ENCODE data around the gene DDN.

The DDN gene

GRCh38 chr12:48978291-48978740 lies 20.9 kb downstream of the DDN start, which contains the start of gene WNT1:
Gene WNT1, plus strand, starts transcription at chr12:48978322. Its CDS starts 329 bp downstream, at chr12:48978651.
- no peak within 1 kb of the TSS for H3K9ac ChIP-seq (ENCODE audit: low read length)
- H3K9me2 ChIP-seq (ENCODE audit: low read depth, low read length) = no peaks in the 10 kb centered on the region
- no peak within 1 kb of the TSS for H3K27ac ChIP-seq (ENCODE audit: low read depth, low read length, poor library complexity, severe bottlenecking)
- no peaks in the 10 kb centered on the region for H3F3A ChIP-seq (ENCODE audit: insufficient read depth, low read length)
- peak; percentile 24; the same call in 1 of the 2 replicates for TF ChIP-seq CTCF (IDR thresholded peaks at IDR 0.05; ENCODE audit: low read length)
- no peak for TF ChIP-seq EZH2 (IDR thresholded peaks at IDR 0.05; ENCODE audit: borderline replicate concordance, low read length)
- no peaks in the 10 kb centered on the region for H3K79me2 ChIP-seq (ENCODE audit: insufficient read depth, low read length)
- no peak within 1 kb of the TSS for H3K4me3 ChIP-seq (ENCODE audit: low read depth, low read length, poor library complexity, severe bottlenecking)
- H2AFZ ChIP-seq (ENCODE audit: low read length) = no peak within 1 kb of the TSS
- no peaks in the 10 kb centered on the region for H3K36me3 ChIP-seq (ENCODE audit: insufficient read depth, low read length)
- H4K20me1 ChIP-seq (ENCODE audit: insufficient read depth, low read length) = no peaks in the 10 kb centered on the region
- peaks cover 5% of the 10 kb centered on the region; the same call in 1 of the 2 replicates for H3K27me3 ChIP-seq (ENCODE audit: insufficient read depth, low read length)
- no peak within 1 kb of the TSS; the same call in 1 of the 2 replicates for H3K4me2 ChIP-seq (ENCODE audit: low read length)
- no peaks in the 10 kb centered on the region for H3K9me3 ChIP-seq (ENCODE audit: low read length)
- H3K4me1 ChIP-seq (ENCODE audit: insufficient read depth, low read length, severe bottlenecking) = peaks cover 35% of the 10 kb centered on the region

DNA sequence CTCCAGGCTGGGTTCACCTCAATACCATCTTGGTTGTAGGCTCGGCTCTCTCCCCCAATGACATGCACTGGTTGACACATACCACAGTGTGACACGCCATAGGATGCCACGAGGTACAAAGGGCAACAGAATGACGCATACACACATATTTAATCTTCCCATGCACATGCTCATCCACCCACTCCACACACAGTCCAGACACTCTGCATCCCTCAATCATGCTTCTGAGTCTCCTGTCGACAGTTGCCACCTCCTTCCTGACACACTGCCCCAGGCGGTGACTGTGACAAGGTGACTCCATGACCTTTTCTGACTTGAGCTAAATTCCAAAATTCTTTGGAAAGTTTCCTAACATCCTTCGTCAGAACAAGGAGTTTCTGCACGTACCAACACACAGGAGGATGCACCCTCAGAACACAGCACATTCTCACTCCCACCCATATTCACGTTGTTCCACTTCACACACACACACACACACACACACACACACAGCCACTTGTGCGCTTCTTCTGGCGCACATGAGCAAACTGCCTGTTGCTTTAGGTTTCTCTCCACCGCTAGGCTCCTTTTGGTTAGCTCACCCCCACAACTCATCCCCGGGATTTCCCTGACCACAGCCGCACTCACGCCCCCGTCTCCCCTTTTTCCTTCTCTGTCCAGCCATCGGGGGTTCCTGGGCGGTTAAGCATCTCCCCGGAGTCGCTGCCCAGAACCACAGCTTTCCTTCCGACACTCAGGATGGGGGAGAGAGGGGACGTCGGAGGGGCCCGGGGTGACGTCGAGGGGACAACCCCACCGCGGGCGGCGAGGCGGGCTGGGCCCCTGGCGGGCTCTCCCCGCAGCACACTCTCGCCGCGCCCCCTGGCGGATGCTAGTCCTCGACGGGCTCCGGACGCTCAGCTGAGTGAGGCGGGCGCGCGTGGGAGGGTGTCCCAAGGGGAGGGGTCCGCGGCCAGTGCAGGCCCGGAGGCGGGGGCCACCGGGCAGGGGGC lies 21.6 kb downstream of the DDN start:
- peaks cover 35% of the 10 kb centered on the region for H3K4me1 ChIP-seq (ENCODE audit: insufficient read depth, low read length, severe bottlenecking)
- H3K9ac ChIP-seq (ENCODE audit: low read length) = no peak overlapping the region
- no peak for TF ChIP-seq EZH2 (IDR thresholded peaks at IDR 0.05; ENCODE audit: borderline replicate concordance, low read length)
- TF ChIP-seq CTCF (IDR thresholded peaks at IDR 0.05; ENCODE audit: low read length) = peak; percentile 82
- no peaks in the 10 kb centered on the region for H3F3A ChIP-seq (ENCODE audit: insufficient read depth, low read length)
- no peak overlapping the region for H3K4me3 ChIP-seq (ENCODE audit: low read depth, low read length, poor library complexity, severe bottlenecking)
- no peaks in the 10 kb centered on the region for H4K20me1 ChIP-seq (ENCODE audit: insufficient read depth, low read length)
- H2AFZ ChIP-seq (ENCODE audit: low read length) = no peak overlapping the region
- no peak overlapping the region; the same call in 1 of the 2 replicates for H3K4me2 ChIP-seq (ENCODE audit: low read length)
- no peaks in the 10 kb centered on the region for H3K36me3 ChIP-seq (ENCODE audit: insufficient read depth, low read length)
- no peak overlapping the region for H3K27ac ChIP-seq (ENCODE audit: low read depth, low read length, poor library complexity, severe bottlenecking)
- H3K27me3 ChIP-seq (ENCODE audit: insufficient read depth, low read length) = peaks cover 11% of the 10 kb centered on the region; the same call in 1 of the 2 replicates
- no peaks in the 10 kb centered on the region for H3K9me2 ChIP-seq (ENCODE audit: low read depth, low read length)
- no peaks in the 10 kb centered on the region for H3K9me3 ChIP-seq (ENCODE audit: low read length)
- H3K79me2 ChIP-seq (ENCODE audit: insufficient read depth, low read length) = no peaks in the 10 kb centered on the region

DNA sequence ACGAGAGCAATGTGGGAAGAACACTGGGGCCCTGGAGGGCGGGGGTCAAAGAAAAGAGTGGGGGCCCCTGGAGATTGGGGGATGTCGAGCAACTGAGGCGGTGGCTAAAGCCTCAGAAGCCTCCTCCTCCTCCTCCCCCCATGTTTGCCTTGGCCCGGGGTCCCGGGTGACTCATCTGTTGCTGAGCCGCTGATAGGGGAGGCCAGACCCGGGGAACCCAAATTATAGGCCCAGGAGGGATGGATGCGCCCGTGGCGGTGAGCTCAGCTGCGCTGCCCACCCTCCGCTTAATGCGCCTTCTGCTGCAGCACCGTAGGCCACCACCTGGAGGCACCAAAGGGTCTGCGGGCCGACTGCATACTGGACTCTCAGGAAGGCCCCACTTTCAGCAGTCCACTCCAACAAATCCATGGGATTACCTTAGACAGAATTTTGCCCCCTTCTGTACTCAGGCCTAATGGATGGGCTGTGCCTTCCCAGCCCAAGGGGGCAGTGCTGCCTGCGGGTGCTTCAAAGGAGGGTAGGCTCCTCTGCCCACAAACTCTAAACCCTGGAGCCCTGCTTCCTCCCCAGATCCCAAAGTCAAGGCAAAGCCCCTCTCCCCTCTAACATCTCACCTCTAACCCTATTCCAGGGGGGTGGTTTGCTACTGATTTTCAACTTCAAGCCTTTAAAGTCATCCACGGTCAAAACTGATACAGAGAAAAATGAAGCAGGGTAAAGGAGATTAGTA lies 25.1 kb downstream of the DDN start:
- peaks cover 20% of the 10 kb centered on the region for H3K4me1 ChIP-seq (ENCODE audit: insufficient read depth, low read length, severe bottlenecking)
- H2AFZ ChIP-seq (ENCODE audit: low read length) = no peak overlapping the region
- no peak overlapping the region for H3K4me2 ChIP-seq (ENCODE audit: low read length)
- H3K9me2 ChIP-seq (ENCODE audit: low read depth, low read length) = no peaks in the 10 kb centered on the region
- H3K36me3 ChIP-seq (ENCODE audit: insufficient read depth, low read length) = no peaks in the 10 kb centered on the region
- no peak overlapping the region for H3K27ac ChIP-seq (ENCODE audit: low read depth, low read length, poor library complexity, severe bottlenecking)
- H3K9me3 ChIP-seq (ENCODE audit: low read length) = no peaks in the 10 kb centered on the region
- H3K9ac ChIP-seq (ENCODE audit: low read length) = no peak overlapping the region
- TF ChIP-seq CTCF (IDR thresholded peaks at IDR 0.05; ENCODE audit: low read length) = peak; percentile 58
- TF ChIP-seq EZH2 (IDR thresholded peaks at IDR 0.05; ENCODE audit: borderline replicate concordance, low read length) = no peak
- no peak overlapping the region for H3K4me3 ChIP-seq (ENCODE audit: low read depth, low read length, poor library complexity, severe bottlenecking)
- peaks cover 22% of the 10 kb centered on the region; the same call in 1 of the 2 replicates for H3K27me3 ChIP-seq (ENCODE audit: insufficient read depth, low read length)
- H3F3A ChIP-seq (ENCODE audit: insufficient read depth, low read length) = no peaks in the 10 kb centered on the region
- H4K20me1 ChIP-seq (ENCODE audit: insufficient read depth, low read length) = no peaks in the 10 kb centered on the region
- H3K79me2 ChIP-seq (ENCODE audit: insufficient read depth, low read length) = no peaks in the 10 kb centered on the region

Measured in OCI-LY1 (cell line).